OCI-M1 (cell line): Measurements from ENCODE around the gene UTF1.

Source experiments
- DNase-seq: peaks from one replicate; lab custom pipeline; 2025; lab: John Stamatoyannopoulos, UW

Gene UTF1

GRCh38 chr10:133227256-133227655, 2.8 kb upstream of the UTF1 start:
- DNase-seq = no peak

DNA sequence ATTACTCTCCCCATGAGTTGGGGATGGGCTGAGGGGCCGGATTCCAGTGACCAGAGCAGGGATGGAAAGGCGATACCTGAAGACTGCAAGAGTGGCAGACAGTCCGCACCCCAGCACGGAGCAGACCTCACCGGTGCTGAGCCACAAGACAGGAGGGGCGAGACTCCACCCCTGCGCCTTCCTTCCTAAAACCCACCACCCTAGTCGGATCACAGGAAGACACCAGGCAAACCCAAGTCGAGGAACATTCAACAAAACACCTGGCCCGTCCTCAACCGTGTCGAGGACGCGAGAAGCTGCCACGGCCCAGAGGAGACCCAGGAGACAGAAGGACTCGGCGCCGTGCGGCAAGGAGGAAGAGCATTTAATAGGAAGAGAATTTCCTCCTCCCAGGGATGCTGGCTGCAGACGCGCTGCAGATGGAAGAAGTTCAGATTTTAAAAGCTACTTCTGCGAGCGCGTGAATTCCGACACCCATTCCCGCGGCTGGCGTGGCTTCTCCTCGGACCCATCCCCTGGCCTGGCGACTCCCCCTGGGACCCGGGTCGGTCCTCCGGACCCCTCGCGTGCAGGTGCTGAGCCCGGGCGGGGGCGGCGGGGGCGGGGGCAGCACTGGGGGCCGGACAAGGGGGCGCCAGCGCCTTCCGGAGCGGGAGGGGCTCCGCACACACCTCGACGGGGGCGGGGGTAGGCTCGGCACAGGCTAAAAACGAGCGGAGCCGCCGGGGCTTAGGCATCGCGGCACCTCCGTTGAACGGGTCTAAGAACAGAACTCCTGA, 563 bp upstream of the UTF1 start:
- no peak for DNase-seq

DNA sequence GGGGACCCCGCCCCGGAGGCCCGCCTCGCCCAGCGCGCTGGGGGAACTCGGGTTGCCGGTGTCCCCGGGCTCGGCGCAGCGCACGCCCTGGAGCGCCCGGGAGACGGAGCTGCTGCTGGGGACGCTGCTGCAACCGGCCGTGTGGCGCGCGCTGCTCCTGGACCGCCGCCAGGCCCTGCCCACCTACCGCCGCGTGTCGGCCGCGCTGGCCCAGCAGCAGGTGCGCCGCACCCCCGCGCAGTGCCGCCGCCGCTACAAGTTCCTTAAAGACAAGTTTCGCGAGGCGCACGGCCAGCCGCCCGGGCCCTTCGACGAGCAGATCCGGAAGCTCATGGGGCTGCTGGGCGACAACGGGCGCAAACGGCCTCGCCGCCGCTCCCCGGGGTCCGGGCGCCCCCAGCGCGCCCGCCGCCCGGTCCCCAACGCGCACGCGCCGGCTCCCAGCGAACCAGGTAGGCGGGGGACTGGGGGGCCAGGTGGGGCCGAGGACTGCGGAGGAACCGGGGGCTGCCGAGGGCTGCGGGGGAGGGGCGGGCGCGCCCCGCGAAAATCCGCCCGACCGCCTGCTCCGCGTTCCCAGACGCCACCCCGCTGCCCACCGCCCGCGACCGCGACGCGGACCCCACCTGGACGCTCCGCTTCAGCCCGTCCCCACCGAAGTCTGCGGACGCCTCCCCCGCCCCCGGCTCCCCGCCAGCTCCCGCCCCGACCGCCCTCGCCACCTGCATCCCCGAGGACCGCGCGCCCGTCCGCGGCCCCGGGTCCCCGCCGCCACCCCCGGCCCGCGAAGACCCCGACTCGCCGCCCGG, 574 bp downstream of the UTF1 start:
- DNase-seq = no peak

DNA sequence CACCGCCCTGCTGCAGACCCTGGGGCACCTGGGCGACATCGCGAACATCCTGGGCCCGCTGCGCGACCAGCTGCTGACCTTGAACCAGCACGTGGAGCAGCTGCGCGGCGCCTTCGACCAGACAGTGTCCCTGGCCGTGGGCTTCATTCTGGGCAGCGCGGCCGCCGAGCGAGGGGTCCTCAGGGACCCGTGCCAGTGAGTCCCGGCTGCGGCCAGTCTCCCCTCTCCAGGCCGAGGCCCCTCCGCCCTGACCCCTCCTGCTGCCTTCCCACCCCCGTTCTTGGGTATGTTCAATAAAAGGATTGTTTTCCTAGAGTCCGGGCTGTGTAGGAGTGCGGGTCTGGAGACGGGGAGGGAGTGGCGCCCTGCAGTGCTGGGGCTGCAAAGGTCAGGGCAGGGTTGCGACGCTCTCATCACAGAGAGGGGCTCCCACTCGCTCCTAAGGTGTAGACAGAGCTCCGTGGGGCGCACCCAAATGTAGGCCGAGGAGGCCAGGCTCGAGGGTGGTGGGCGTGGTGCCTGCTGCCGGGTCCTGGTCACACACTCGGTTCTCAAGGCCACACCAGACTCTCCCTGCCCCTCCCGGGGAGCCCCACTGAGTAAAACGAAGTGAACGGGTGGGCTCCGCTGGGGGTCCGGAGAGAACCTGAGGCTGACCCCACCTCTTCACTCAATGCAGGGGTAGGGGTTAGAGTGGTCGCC, 1.4 kb downstream of the UTF1 start:
- no peak for DNase-seq

DNA sequence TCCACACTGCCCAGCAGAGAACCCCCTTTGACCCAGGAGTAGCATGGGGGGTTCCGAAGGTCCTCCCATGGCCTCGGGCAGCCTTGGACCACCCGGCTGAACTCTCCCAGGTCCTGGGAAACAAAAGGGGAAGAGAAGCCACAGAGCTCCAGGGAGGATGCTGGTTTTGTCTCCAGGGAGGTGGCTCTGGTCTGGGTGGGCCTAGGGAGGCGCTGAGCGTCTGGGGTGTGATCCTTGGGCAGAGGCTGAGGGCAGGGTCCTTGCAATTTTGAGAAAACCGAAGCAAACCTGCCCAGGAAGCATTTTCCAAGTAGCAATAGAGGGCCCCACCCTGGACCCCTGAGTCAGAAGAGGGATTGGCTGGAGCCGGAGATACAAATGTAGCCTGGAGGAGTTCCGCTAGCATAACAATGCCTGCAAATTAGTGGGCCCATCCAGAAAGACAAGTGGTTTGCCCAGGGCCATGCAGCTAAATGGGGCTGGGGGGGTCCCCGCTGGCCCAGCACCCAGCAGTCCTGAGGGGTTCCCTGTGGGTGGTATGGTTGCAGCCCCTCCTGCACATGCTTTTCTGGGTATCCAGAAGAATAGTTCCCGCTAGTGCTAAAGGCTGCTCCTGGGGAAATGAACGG, 2.0 kb downstream of the UTF1 start:
- no peak for DNase-seq

DNA sequence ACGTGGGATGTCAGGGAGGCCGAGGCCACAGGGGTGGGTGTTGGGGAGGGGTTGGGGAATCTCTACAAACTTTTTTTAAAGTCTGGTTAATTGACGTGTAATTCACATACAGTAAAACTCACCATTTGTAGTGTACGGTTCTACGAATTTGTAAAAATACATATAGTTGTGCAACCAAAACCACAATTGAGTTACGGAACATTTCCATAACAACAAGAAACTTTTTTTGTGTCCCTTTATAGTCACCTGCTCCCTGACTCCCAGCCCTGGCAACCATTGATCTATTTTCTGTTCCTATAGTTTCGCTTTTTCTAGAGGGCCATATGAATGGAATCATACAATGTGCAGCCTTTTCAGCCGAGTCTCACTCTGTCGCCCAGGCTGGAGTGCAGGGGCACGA, 4.8 kb downstream of the UTF1 start:
- peak; percentile 17 for DNase-seq

DNA sequence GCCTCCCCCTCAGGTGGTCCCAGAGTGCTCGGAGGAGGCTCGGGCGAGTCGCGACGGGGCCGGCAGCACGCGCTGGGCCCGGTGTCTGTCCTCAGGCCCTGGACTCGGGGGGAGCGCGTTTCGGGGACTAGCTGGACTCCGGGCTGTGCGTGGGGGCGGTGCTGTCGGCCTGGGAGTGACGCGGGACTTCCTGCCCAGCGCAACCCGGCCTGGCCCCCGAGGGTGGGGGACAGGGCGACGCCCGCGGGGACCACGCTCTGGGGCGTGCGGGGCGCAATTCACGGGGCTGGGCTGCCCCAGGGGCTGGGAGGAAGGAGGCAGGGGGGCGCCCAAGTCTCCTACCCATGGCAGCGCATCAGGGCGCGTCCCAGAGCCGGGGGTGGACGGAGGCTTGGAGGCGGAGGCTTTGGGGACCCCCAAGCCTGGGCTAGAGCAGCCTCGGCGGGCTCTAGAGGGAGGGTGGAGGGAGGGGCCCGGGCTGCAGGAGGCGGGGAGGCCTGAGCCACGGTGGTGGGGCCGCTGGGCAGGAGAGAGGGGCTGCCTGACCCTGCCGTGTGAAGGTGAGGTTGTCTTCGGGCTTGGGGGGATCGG, 5.3 kb downstream of the UTF1 start:
- no peak for DNase-seq

GRCh38 chr10:133235932-133236331, 5.9 kb downstream of the UTF1 start:
- peak; percentile 10 for DNase-seq

DNA sequence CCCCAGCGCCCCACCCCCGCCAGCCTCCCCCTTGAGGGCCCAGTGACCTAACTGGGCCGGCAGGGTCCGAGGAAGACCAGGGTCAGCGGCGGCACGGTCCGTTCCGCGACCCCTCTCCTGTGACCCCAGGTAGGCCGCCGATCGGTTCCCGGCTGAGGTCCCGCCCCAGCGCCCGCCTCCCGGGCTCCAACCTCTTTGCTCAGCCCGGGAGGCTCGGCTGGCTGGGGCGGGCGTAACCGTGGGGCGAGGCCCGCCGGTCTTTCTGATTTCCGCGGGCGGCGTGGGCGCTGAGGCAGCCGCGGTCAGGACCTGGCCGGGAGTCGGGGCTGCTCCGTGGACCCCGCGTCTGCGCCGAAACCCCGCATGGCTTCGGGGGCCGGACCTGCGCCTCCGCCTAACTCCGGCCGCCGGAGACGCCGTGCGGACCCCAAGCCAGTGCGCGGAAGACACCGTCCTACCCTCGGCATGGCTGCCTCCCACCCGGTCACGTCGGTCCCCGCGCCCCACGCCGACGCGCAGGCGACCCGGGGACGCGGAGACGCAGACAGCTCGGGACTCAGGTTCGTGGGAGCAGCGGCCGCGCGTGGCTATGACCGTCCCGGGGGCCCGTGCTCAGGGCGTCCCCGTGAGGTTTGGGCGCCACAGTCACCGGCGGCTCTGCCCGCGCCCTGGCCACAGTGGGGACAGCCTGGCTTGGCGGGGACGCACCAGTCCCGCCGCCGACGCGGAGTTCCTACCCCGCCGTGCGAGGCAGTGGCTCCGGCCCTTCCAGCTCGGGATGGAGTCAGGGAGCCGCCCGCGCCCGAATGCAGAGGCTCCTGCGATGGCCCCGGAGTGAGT, 6.6 kb downstream of the UTF1 start:
- DNase-seq = no peak

DNA sequence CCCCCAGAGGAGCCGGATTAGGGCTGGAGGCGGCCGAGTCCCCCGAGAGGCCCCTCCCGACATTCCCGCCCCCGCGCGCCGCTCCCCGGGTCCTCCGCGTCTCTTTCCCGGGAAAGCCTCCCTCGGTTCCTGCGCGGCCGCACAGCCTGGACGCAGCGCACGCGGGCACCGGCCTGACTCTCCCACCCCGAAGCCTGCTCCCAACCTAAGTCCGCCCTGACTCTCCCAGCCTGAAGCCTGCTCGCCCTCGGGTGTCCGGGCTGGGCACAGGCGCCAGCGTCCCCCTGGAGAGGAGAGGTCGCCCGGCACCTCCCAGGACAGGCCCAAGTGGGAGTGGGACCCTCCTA, 7.2 kb downstream of the UTF1 start:
- no peak for DNase-seq

DNA sequence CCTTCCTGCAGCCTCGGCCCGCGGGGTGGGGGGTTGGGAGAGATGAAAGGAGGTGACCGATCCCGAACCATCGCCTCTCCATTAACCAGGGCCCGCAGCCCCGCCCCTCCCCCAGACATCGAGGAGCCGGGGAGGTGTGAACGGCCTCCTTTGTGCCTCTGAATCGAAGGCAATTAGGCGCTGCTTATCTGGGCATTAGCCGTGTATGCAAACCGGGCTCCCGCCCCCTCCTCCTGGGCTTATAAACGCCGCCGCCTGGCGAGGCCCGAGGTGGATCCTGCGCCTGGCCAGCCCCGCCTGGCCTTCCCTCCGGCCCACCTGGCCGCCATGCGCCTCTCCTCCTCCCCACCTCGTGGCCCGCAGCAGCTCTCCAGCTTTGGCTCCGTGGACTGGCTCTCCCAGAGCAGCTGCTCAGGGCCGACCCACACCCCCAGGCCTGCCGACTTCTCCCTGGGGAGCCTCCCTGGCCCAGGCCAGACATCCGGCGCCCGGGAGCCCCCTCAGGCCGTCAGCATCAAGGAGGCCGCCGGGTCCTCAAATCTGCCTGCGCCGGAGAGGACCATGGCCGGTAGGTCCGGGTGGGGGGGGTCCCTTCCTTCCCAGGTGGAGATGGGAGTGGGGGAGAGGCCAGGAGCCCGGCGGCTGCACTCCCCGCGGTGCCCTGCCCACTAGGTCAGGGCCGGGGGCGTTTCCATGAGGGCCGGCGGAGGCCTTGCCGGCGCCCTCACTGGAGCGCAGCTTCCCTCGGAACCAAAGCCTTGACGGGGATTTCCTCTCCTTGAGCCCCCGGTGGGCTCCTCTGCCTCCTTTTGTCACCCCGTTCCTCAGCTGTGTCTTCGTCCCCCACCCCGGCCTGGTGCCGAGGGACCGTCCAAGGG, 7.8 kb downstream of the UTF1 start, which contains the start of gene VENTX:
VENTX (plus strand) TSS at position 268 of the 878 bp plus-strand sequence; CDS start at position 328, 60 bp downstream.
- no peak for DNase-seq

DNA sequence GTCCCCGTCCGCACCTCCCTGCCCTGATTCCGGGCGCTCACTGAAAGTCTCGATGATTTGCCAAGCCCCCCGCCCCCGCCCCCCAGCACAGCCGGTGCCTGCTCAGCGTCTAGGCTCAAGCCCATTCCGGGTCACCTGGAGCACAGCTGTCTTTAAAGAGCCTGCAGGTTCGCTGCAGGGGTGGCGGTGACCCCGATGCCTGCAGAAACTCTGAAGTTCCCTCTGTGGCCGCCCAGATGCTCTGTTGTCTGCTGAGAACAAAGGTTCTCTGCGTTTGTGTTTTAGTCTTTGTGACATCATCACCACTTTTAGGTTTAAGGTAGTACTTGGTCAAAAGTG, 8.4 kb downstream of the UTF1 start:
- no peak for DNase-seq

DNA sequence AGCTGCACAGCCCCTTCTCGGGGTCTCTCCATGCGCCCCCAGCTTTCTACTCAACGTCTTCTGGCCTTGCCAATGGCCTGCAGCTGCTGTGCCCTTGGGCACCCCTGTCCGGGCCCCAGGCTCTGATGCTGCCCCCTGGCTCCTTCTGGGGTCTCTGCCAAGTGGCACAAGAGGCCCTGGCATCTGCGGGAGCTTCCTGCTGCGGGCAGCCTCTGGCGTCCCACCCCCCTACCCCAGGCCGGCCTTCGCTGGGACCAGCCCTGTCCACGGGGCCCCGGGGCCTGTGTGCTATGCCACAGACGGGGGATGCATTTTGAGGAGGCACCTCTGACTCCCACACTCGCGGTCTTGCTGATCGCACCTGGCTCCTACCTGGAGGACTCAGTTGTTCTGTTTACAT, 10.0 kb downstream of the UTF1 start:
- no peak for DNase-seq

DNA sequence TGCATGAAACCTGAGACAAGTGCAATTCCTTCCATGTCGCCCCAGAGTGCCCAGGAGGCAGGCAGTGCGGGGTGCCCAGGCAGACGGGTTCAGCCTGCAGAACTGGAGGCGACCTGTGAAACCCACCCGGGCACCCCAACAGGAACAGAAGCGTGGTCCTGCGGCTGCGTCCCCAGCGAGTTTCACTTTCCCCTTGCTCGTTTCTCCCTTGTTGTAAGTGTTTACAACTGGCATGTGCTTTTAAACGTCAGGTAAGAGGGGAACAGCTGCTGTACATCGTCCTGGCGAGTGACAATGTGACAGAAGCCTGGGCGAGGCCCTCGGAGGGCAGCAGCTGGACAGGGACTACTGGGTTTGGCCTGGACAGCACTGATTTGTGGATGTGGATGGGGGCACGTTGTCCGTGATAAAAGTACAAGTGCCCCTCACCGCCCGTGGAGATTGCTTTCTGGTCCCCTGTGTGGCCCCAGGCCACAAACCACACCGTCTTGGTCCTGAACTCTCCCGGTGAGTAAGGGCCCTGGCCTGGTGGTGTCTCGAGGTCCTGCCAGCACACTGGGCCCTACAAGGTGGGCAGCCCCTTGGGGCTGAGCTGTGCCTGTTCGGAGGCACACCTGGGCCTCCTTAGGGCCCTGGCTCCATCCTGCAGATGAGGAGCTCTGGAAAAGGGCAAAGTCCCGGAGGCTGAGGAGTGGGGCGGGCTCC, 11.6 kb downstream of the UTF1 start:
- no peak for DNase-seq

DNA sequence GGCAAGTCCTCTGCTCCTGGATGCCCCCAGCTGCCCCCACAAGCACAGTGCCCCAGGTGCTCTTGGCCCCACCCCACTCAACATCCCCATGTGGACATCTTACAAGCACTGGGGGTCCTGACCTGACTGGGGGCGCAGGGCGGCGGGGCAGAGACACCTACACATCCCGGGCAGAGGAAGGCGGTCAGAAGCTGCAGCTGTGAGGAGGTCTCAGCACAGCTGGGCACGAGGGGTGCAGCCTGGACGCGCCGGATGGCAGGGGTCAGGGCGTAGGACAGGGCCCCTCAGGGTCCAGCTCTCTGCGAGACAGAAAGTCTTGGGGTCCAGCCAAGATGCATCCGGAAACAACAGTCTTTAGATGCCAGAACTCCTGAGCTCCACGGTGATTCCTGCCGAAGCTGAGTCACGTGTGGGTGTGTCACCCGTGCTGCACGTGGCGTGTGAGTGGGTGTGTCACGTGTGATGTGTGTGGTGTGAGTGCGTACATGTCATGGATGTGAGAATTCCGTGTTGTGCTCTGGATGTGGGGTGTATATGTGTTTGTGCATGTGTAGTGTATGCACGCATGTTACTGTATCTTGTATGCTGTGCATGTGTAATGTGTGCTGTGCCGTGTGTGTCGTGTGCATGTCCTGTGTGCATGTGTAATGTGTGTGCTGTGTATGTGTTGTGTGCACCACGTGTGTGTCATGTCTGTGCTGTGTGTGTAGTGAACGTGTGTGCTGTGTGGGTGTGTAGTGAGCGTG, 12.8 kb downstream of the UTF1 start:
- DNase-seq = no peak

DNA sequence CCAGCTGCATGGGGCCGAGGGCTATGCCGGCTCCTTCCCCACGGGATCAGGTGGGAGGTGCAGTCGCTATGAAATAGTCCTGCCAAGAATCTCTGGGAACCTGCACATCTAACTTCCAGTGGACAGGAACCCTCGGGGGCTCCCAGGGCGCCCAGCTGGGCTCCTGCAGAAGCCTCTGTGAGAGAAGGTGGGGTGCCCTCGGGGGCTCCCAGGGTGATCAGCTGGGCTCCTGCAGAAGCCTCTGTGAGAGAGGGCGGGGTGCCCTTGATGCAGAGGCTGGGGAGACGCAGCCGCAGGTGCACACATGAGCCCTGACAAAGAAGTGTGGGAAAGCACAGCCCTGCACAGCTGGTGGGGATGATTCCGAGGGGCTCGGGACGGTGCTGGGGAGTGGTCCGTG, 13.6 kb downstream of the UTF1 start:
- DNase-seq = no peak

DNA sequence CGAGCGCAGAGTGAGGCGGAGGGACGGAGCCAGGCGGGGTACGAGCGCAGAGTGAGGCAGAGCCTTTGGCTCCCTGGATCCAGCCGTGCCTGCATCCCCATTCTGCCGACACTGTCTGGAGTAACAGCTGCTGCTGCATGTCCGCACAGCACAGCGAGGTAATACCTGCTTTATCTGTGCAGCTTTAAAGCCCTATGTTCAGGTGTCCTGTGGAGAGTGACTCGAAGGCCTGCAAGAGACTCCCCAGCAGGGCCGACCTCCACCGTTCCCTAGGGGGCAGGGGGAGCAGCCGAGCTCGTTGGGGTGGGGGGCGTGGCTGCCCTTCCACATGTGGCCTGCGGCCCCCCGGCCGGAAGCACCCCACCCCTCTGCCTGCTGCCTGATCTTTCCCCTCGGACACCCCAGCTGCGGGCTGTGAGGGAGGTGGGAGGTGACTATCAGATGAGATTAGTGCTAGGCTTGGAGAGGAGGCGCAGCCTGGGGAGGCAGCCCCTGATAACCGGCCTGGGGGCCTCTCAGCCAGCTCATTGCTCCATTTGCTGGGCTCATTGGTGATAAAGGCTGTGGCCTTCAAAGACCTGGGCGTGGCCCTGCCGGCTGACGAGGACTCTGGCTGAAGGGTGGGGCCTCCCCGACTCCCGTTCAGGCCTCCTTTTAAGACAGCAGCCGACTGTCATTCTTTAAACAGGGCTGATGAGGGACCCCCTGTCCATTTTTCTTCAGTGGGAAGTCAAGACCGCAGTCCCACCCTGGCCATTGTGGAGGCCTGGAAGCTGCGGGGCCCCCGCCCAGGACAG, 15.6 kb downstream of the UTF1 start:
- peak; percentile 98 for DNase-seq

DNA sequence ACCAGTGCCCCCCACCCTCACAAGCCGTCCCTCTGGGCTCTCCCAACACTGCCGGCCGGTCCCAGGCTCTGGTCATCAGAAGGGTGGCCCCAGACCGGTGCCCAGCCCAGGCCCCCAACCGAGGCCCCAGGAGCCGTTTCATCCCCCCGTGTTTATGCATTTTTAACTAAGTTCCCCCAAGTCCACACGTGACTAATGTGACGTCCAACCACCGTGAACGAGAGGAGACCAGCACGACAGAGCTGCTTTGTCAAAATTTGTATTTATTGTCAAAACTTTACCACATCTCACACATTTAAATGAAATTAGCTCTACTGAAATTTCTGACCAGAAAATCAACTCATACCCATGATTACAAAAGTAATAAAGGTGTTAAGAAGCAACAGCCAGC, 16.2 kb downstream of the UTF1 start:
- DNase-seq = no peak
